ENCODE results near the gene PRSS53. TPM values are rescaled to one million over a fixed set of nuclear protein-coding genes. Genes with fewer than 3 reads are reported as not detected.
A peak's percentile ranks its signal among the peaks of the same experiment; 100 is the strongest.
"Not testable (repeated sequence)": the region's sequence is repeated elsewhere in the genome, so short reads cannot be mapped to it uniquely, and the experiment has no call there.

PRSS53 gene
- total RNA-seq, 6 donors from 2014 or later, result 0.91 to 8.4 (median 3.0) TPM

GRCh38 chr16:31106509-31107464 is 18.0 kb upstream of the PRSS53 start:
- no peaks in the 10 kb centered on the region for H3K27me3 ChIP-seq
- no peaks in the 10 kb centered on the region for H3K9me3 ChIP-seq
- DNase-seq, result no peak
- no peak for ATAC-seq (ENCODE audit: low FRiP score in 2 of 2)
- WGBS, 2 donors, result 95% methylated on average over 27 to 28 of the region's 28 CpGs
- H3K4me3 ChIP-seq, result no peak overlapping the region
- peaks cover 15 to 27% (median 18%) of the 10 kb centered on the region in 4 donors for H3K4me1 ChIP-seq
- H3K27ac ChIP-seq, result no peak overlapping the region
- peaks cover 7 to 27% (median 21%) of the 10 kb centered on the region in 4 donors for H3K36me3 ChIP-seq
- TF ChIP-seq POLR2AphosphoS5 (IDR thresholded peaks at IDR 0.05) (no peak), POLR2A (IDR thresholded peaks at IDR 0.05) (no peak), CTCF (IDR thresholded peaks at IDR 0.05) (no peak)

- DNase-seq (peak; percentile 92 to 98), ATAC-seq (ENCODE audit: low FRiP score in 2 of 2) (peak; percentile 93)
- peak overlapping the region in 3 of 4 donors; percentile 5 to 38 (median 23) for H3K4me3 ChIP-seq
- H3K4me1 ChIP-seq, result peaks cover 15 to 27% (median 18%) of the 10 kb centered on the region in 4 donors
- H3K27ac ChIP-seq, result peak overlapping the region in 3 of 4 donors; percentile 60 to 74 (median 69)
- H3K36me3 ChIP-seq, result peaks cover 3 to 16% (median 11%) of the 10 kb centered on the region in 4 donors
- 8 to 11% methylated on average over 30 to 33 of the region's 33 CpGs for WGBS, 2 donors
- TF ChIP-seq CTCF (IDR thresholded peaks at IDR 0.05) (peak; percentile 74 to 90 (median 85)), POLR2AphosphoS5 (IDR thresholded peaks at IDR 0.05) (peak; percentile 42 to 49), EP300 (IDR thresholded peaks at IDR 0.05) (no peak), POLR2A (IDR thresholded peaks at IDR 0.05) (peak in 1 of 4 donors; percentile 28)
- H3K27me3 ChIP-seq, result no peaks in the 10 kb centered on the region
- no peaks in the 10 kb centered on the region for H3K9me3 ChIP-seq
Observed at GRCh38 chr16:31105677-31106213, 17.0 kb upstream of the PRSS53 start.

- not testable (repeated sequence) for H3K36me3 ChIP-seq, H3K9me3 ChIP-seq, H3K4me1 ChIP-seq, DNase-seq, H3K27ac ChIP-seq, H3K27me3 ChIP-seq, H3K4me3 ChIP-seq
- 84 to 85% methylated on average over 13 of the region's 13 CpGs for WGBS, 2 donors
- peak in 1 of 2 donors; percentile 19 for ATAC-seq (ENCODE audit: low FRiP score in 2 of 2)
Observed at GRCh38 chr16:31100876-31101641, 12.3 kb upstream of the PRSS53 start.

- no peaks in the 10 kb centered on the region for H3K36me3 ChIP-seq
- 60 to 81% methylated on average over 4 of the region's 4 CpGs for WGBS, 2 donors
- no peak overlapping the region for H3K4me3 ChIP-seq
- ATAC-seq (ENCODE audit: low FRiP score in 2 of 2), result no peak
- H3K27me3 ChIP-seq, result no peaks in the 10 kb centered on the region
- no peaks in the 10 kb centered on the region for H3K9me3 ChIP-seq
- no peak for TF ChIP-seq CTCF (IDR thresholded peaks at IDR 0.05)
- no peak for TF ChIP-seq POLR2AphosphoS5 (IDR thresholded peaks at IDR 0.05)
- no peak for TF ChIP-seq EP300 (IDR thresholded peaks at IDR 0.05)
- TF ChIP-seq POLR2A (IDR thresholded peaks at IDR 0.05), result no peak
- H3K4me1 ChIP-seq, result peaks cover 6 to 10% (median 7%) of the 10 kb centered on the region in 4 donors
- DNase-seq, result no peak
- H3K27ac ChIP-seq, result no peak overlapping the region
Observed at GRCh38 chr16:31099860-31100638, 11.3 kb upstream of the PRSS53 start.

Measured in upper lobe of left lung (tissue), 6 donors.